OCI-LY1 (cell line): ENCODE measurements around the gene IRAK1.

Experiments used
- H2AFZ ChIP-seq: fragments of 200-600 bp; sonication (generic), shearing (Covaris generic); 2 replicates; pipeline ENCODE4 v1.6.0; 2014; ENCODE audit warnings: antibody characterized with exemption, mild to moderate bottlenecking, low read length
- H3F3A ChIP-seq: fragments of 200-600 bp; sonication (generic), shearing (Covaris generic); 2 replicates; pipeline ENCODE4 v1.6.0; 2014; ENCODE audit warnings: mild to moderate bottlenecking, antibody characterized with exemption, low read length, moderate library complexity; ENCODE audit not compliant: insufficient read depth
- H3K27ac ChIP-seq: fragments of 200-600 bp; sonication (generic); 2 replicates; pipeline ENCODE4 v1.5.1; 2014; ENCODE audit warnings: low read length, mixed run types, mild to moderate bottlenecking, low read depth; ENCODE audit not compliant: poor library complexity, severe bottlenecking
- H3K27me3 ChIP-seq: fragments of 200-600 bp; sonication (generic); 2 replicates; pipeline ENCODE4 v1.6.0; 2014; ENCODE audit warnings: antibody characterized with exemption, mild to moderate bottlenecking, low read length, moderate library complexity; ENCODE audit not compliant: insufficient read depth
- H3K36me3 ChIP-seq: fragments of 200-600 bp; sonication (generic); 2 replicates; pipeline ENCODE4 v1.6.1; 2014; ENCODE audit warnings: mild to moderate bottlenecking, antibody characterized with exemption, low read length, moderate library complexity, mixed read lengths; ENCODE audit not compliant: insufficient read depth
- H3K4me1 ChIP-seq: fragments of 200-600 bp; sonication (generic); 2 replicates; pipeline ENCODE4 v1.5.1; 2014; ENCODE audit warnings: mild to moderate bottlenecking, low read length, moderate library complexity; ENCODE audit not compliant: insufficient read depth, severe bottlenecking
- H3K4me2 ChIP-seq: fragments of 200-600 bp; sonication (generic), shearing (Covaris generic); 2 replicates; pipeline ENCODE4 v1.6.1; 2014; ENCODE audit warnings: low read length
- H3K4me3 ChIP-seq: fragments of 200-600 bp; sonication (generic); 2 replicates; pipeline ENCODE4 v1.5.1; 2014; ENCODE audit warnings: low read length, low read depth, mild to moderate bottlenecking, mixed read lengths; ENCODE audit not compliant: poor library complexity, severe bottlenecking
- H3K79me2 ChIP-seq: fragments of 200-600 bp; shearing (Covaris generic); 2 replicates; pipeline ENCODE4 v1.6.1; 2016; ENCODE audit warnings: mixed run types, low read length, mixed read lengths; ENCODE audit not compliant: insufficient read depth
- H3K9ac ChIP-seq: fragments of 200-600 bp; sonication (generic), shearing (Covaris generic); 2 replicates; pipeline ENCODE4 v1.6.1; 2014; ENCODE audit warnings: mild to moderate bottlenecking, low read length, mixed read lengths
- H3K9me2 ChIP-seq: fragments of 200-600 bp; sonication (generic), shearing (Covaris generic); 2 replicates; pipeline ENCODE4 v1.6.1; 2014; ENCODE audit warnings: low read depth, mild to moderate bottlenecking, low read length, mixed read lengths
- H3K9me3 ChIP-seq: fragments of 200-600 bp; shearing (Covaris generic); 2 replicates; pipeline ENCODE4 v1.6.1; 2014; ENCODE audit warnings: low read length, mixed read lengths
- H4K20me1 ChIP-seq: fragments of 200-600 bp; sonication (generic), shearing (Covaris generic); 2 replicates; pipeline ENCODE4 v1.6.0; 2016; ENCODE audit warnings: mild to moderate bottlenecking, low read length; ENCODE audit not compliant: insufficient read depth
- EZH2 ChIP-seq: fragments of 200-600 bp; sonication (generic), shearing (Covaris generic); IDR thresholded peaks from 2 replicates; pipeline ENCODE4 v1.8.0; 2017; ENCODE audit warnings: borderline replicate concordance, mixed run types, mild to moderate bottlenecking, antibody characterized with exemption, low read length, moderate library complexity, mixed read lengths
- TF ChIP-seq, protein P1 (sequence below): fragments of 200-600 bp; sonication (generic), shearing (Covaris generic); IDR thresholded peaks from 2 replicates; pipeline ENCODE4 v1.5.1; 2017; ENCODE audit warnings: mild to moderate bottlenecking, antibody characterized with exemption, low read length, moderate library complexity, mixed read lengths

IRAK1 gene

DNA sequence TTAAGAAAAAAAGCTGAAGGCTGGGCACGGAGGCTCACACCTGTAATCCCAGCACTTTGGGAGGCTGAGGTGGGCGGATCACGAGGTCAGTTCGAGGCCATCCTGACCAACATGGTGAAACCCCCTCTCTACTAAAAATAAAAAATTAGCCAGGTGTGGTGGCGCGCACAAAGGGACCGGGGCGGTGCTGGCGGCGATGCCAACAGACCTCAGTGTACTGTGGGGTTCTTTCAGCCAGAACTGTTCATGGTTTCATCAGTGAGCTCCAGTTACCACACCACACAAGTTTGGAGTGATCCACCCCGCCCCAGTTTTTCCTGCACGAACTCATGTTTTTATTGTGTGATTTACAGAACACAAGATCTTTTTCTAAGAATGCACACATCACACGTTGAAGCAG lies 21.2 kb upstream of the IRAK1 start:
- Histone ChIP-seq H3K9me2 (no peaks in the 10 kb centered on the region), H3K9me3 (no peaks in the 10 kb centered on the region), H3F3A (no peaks in the 10 kb centered on the region), H3K79me2 (no peaks in the 10 kb centered on the region), H3K4me2 (no peak overlapping the region), H3K4me3 (no peak overlapping the region), H3K4me1 (peaks cover 34% of the 10 kb centered on the region), H3K9ac (no peak overlapping the region; the same call in 1 of the 2 replicates), H4K20me1 (no peaks in the 10 kb centered on the region), H3K27me3 (no peaks in the 10 kb centered on the region), H2AFZ (no peak overlapping the region), H3K27ac (peak overlapping the region; percentile 66), H3K36me3 (peaks cover 14% of the 10 kb centered on the region)
- TF ChIP-seq, protein P1, sequence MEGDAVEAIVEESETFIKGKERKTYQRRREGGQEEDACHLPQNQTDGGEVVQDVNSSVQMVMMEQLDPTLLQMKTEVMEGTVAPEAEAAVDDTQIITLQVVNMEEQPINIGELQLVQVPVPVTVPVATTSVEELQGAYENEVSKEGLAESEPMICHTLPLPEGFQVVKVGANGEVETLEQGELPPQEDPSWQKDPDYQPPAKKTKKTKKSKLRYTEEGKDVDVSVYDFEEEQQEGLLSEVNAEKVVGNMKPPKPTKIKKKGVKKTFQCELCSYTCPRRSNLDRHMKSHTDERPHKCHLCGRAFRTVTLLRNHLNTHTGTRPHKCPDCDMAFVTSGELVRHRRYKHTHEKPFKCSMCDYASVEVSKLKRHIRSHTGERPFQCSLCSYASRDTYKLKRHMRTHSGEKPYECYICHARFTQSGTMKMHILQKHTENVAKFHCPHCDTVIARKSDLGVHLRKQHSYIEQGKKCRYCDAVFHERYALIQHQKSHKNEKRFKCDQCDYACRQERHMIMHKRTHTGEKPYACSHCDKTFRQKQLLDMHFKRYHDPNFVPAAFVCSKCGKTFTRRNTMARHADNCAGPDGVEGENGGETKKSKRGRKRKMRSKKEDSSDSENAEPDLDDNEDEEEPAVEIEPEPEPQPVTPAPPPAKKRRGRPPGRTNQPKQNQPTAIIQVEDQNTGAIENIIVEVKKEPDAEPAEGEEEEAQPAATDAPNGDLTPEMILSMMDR: no peak
- no peak for TF ChIP-seq EZH2

- Histone ChIP-seq H3F3A (no peaks in the 10 kb centered on the region), H3K9ac (no peak overlapping the region), H3K9me3 (no peaks in the 10 kb centered on the region), H3K4me3 (no peak overlapping the region), H2AFZ (no peak overlapping the region), H3K79me2 (no peaks in the 10 kb centered on the region), H3K27ac (peak overlapping the region; percentile 66), H4K20me1 (no peaks in the 10 kb centered on the region), H3K4me2 (no peak overlapping the region), H3K36me3 (peaks cover 14% of the 10 kb centered on the region; the same call in 1 of the 2 replicates), H3K9me2 (no peaks in the 10 kb centered on the region), H3K27me3 (no peaks in the 10 kb centered on the region), H3K4me1 (peaks cover 34% of the 10 kb centered on the region)
- no peak for TF ChIP-seq EZH2
- TF ChIP-seq, protein P1: no peak
These were observed 20.6 kb upstream of the IRAK1 start for GRCh38 chrX:154040307-154040756.

- no peak overlapping the region for H3K4me3 ChIP-seq
- H3K4me2 ChIP-seq: no peak overlapping the region
- H4K20me1 ChIP-seq: no peaks in the 10 kb centered on the region
- no peaks in the 10 kb centered on the region for H3F3A ChIP-seq
- H3K79me2 ChIP-seq: no peaks in the 10 kb centered on the region
- no peaks in the 10 kb centered on the region for H3K9me2 ChIP-seq
- no peak overlapping the region for H3K27ac ChIP-seq
- H3K9ac ChIP-seq: no peak overlapping the region
- H3K9me3 ChIP-seq: no peaks in the 10 kb centered on the region
- peaks cover 21% of the 10 kb centered on the region; the same call in 1 of the 2 replicates for H3K36me3 ChIP-seq
- H3K27me3 ChIP-seq: no peaks in the 10 kb centered on the region
- no peak for TF ChIP-seq EZH2
- TF ChIP-seq, protein P1: no peak
- no peak overlapping the region for H2AFZ ChIP-seq
- peaks cover 34% of the 10 kb centered on the region for H3K4me1 ChIP-seq
These were observed 19.9 kb upstream of the IRAK1 start for GRCh38 chrX:154039577-154039976.
